Tibial nerve (tissue), 4 donors: ENCODE data around the gene CAND1. TPM values are rescaled to one million over a fixed set of nuclear protein-coding genes. Genes with fewer than 3 reads are reported as not detected.

Experiments used
- DNase-seq, 2 donors: peaks; one replicate each; pipeline ENCODE4 v3.0.0-alpha.2; 2019; ENCODE audit warnings: low spot score in 2 of 2
- H3K27ac ChIP-seq, 4 donors: fragments of 200-600 bp; sonication (generic) in 3 of 4; one replicate each; pipeline ENCODE4 v1.5.1; 2017 to 2019; ENCODE audit warnings: mild to moderate bottlenecking in 1 of 4
- H3K27me3 ChIP-seq, 2 donors: fragments of 200-600 bp; sonication (generic) in 1 of 2; one replicate each; pipeline versions ENCODE4 v1.5.1 to v1.6.0; 2017 to 2019
- H3K36me3 ChIP-seq, 3 donors: fragments of 200-600 bp; sonication (generic); one replicate each; pipeline ENCODE4 v1.5.1; 2018 to 2019
- H3K4me1 ChIP-seq, 4 donors: fragments of 200-600 bp; sonication (generic) in 3 of 4; one replicate each; pipeline ENCODE4 v1.5.1; 2017 to 2019
- H3K4me3 ChIP-seq, 4 donors: fragments of 200-600 bp; sonication (generic) in 3 of 4; one replicate each; pipeline ENCODE4 v1.5.1; 2017 to 2019; ENCODE audit warnings: mild to moderate bottlenecking in 1 of 4, moderate library complexity in 1 of 4
- H3K9me3 ChIP-seq, 4 donors: fragments of 200-600 bp; sonication (generic) in 3 of 4; one replicate each; pipeline ENCODE4 v1.5.1; 2017 to 2019
- CTCF ChIP-seq, 5 experiments: fragments of 200-600 bp in 3 of 5; fragments of 450-650 bp in 2 of 5; sonication (generic) in 3 of 5; IDR thresholded peaks; one replicate each; pipeline ENCODE4 v1.5.1; 2016 to 2019; ENCODE audit warnings: antibody characterized with exemption in 5 of 5, mild to moderate bottlenecking in 3 of 5, moderate library complexity in 2 of 5
- EP300 ChIP-seq, 2 donors: sonication (generic); formaldehyde crosslinking; IDR thresholded peaks; one replicate each; pipeline ENCODE4 v1.6.1; 2017; ENCODE audit warnings: antibody characterized with exemption in 2 of 2, mild to moderate bottlenecking in 1 of 2
- POLR2A ChIP-seq, 2 donors: fragments of 450-650 bp; IDR thresholded peaks; one replicate each; pipeline ENCODE4 v1.6.1; 2017; ENCODE audit warnings: antibody characterized with exemption in 2 of 2, mild to moderate bottlenecking in 2 of 2, moderate library complexity in 2 of 2
- whole genome bisulfite sequencing, 2 donors: methylation state at CpG; one replicate each; pipeline ENCODE4 v1.1.5; 2018; 5-methylcytosine and 5-hydroxymethylcytosine counted together
- total RNA-seq, 4 donors: library from RNA; depleted of rRNA; stranded (reverse); fragments of >200 nt; gene quantifications; one replicate each; pipeline ENCODE4 v1.1.0, GENCODE V29; 2016

CAND1 gene
- total RNA-seq, 4 donors from 2014 or later: 67.2 to 105 (median 72.9) TPM

DNA sequence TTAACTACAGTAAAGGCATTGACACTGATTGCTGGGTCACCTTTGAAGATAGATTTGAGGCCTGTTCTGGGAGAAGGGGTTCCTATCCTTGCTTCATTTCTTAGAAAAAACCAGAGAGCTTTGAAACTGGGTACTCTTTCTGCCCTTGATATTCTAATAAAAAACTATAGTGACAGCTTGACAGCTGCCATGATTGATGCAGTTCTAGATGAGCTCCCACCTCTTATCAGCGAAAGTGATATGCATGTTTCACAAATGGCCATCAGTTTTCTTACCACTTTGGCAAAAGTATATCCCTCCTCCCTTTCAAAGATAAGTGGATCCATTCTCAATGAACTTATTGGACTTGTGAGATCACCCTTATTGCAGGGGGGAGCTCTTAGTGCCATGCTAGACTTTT lies 36.4 kb downstream of the CAND1 start:
- no peaks in the 10 kb centered on the region for H3K27me3 ChIP-seq
- no peaks in the 10 kb centered on the region for H3K4me1 ChIP-seq
- H3K9me3 ChIP-seq: no peaks in the 10 kb centered on the region
- TF ChIP-seq CTCF (IDR thresholded peaks at IDR 0.05): no peak
- no peak for TF ChIP-seq EP300 (IDR thresholded peaks at IDR 0.05)
- no peak for TF ChIP-seq POLR2A (IDR thresholded peaks at IDR 0.05)
- no peak overlapping the region for H3K4me3 ChIP-seq
- H3K36me3 ChIP-seq: peaks cover 0 to 82% (median 22%) of the 10 kb centered on the region in 3 donors
- H3K27ac ChIP-seq: no peak overlapping the region
- 100% methylated on average over 1 of the region's 1 CpG for WGBS, 2 donors
- no peak for DNase-seq

GRCh38 chr12:67306712-67307111 lies 37.6 kb downstream of the CAND1 start:
- H3K4me1 ChIP-seq: no peaks in the 10 kb centered on the region
- no peak overlapping the region for H3K4me3 ChIP-seq
- DNase-seq: no peak
- WGBS, 2 donors: 96 to 99% methylated on average over 2 of the region's 2 CpGs
- no peak overlapping the region for H3K27ac ChIP-seq
- TF ChIP-seq POLR2A (IDR thresholded peaks at IDR 0.05) (no peak), EP300 (IDR thresholded peaks at IDR 0.05) (no peak), CTCF (IDR thresholded peaks at IDR 0.05) (no peak)
- peaks cover 0 to 93% (median 22%) of the 10 kb centered on the region in 3 donors for H3K36me3 ChIP-seq
- H3K9me3 ChIP-seq: no peaks in the 10 kb centered on the region
- H3K27me3 ChIP-seq: no peaks in the 10 kb centered on the region

GRCh38 chr12:67315661-67316060 lies 46.5 kb downstream of the CAND1 start:
- Histone ChIP-seq H3K27me3 (no peaks in the 10 kb centered on the region), H3K36me3 (peaks cover 0 to 79% (median 0%) of the 10 kb centered on the region in 3 donors), H3K9me3 (no peaks in the 10 kb centered on the region), H3K27ac (no peak overlapping the region), H3K4me3 (no peak overlapping the region), H3K4me1 (no peaks in the 10 kb centered on the region)
- DNase-seq: no peak
- WGBS, 2 donors: 66 to 83% methylated on average over 1 of the region's 1 CpG
- TF ChIP-seq POLR2A (IDR thresholded peaks at IDR 0.05) (no peak), CTCF (IDR thresholded peaks at IDR 0.05) (no peak), EP300 (IDR thresholded peaks at IDR 0.05) (no peak)

- Histone ChIP-seq H3K36me3 (peaks cover 0 to 70% (median 0%) of the 10 kb centered on the region in 3 donors), H3K4me1 (no peaks in the 10 kb centered on the region), H3K4me3 (no peak overlapping the region), H3K27me3 (no peaks in the 10 kb centered on the region), H3K27ac (no peak overlapping the region), H3K9me3 (no peaks in the 10 kb centered on the region)
- no peak for DNase-seq
- no peak for TF ChIP-seq CTCF (IDR thresholded peaks at IDR 0.05)
- TF ChIP-seq EP300 (IDR thresholded peaks at IDR 0.05): no peak
- TF ChIP-seq POLR2A (IDR thresholded peaks at IDR 0.05): no peak
- WGBS, 2 donors: 89 to 93% methylated on average over 3 of the region's 3 CpGs
These were observed 49.6 kb downstream of the CAND1 start for GRCh38 chr12:67318786-67319185.

DNA sequence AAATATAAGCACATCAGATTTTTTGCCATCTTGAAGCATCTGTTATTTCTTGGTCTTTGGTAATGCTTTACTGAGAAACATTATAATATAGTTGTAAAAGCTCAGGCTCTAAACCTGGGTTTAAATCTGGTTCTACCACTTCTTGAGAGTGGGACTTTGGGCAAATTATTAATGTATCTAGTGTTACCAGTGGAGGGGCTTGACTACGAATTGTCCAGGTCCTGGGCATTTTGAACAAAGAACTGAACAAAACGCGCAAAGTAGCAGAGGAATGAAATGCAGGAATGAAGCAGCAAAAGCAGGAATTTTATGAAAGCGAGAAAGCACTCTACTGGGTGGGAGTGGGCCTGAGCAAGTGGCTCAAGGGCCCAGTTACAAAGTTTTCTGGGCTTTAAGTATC lies 50.8 kb downstream of the CAND1 start:
- Histone ChIP-seq H3K4me1 (no peaks in the 10 kb centered on the region), H3K9me3 (no peaks in the 10 kb centered on the region), H3K27me3 (no peaks in the 10 kb centered on the region), H3K27ac (no peak overlapping the region), H3K36me3 (peaks cover 0 to 58% (median 0%) of the 10 kb centered on the region in 3 donors), H3K4me3 (no peak overlapping the region)
- TF ChIP-seq EP300 (IDR thresholded peaks at IDR 0.05): no peak
- TF ChIP-seq POLR2A (IDR thresholded peaks at IDR 0.05): no peak
- TF ChIP-seq CTCF (IDR thresholded peaks at IDR 0.05): no peak
- DNase-seq: no peak
- 91 to 96% methylated on average over 4 of the region's 4 CpGs for WGBS, 2 donors
